HG02840 (cell line): ENCODE results near the gene CLIC3.
"Not testable (repeated sequence)": the region's sequence is repeated elsewhere in the genome, so short reads cannot be mapped to it uniquely, and the experiment has no call there.

Experiments used
- ATAC-seq: cut with Tn5 transposase; IDR thresholded peaks from one replicate; pipeline ENCODE4 v1.9.1; 2021; ENCODE audit warnings: mild to moderate bottlenecking, moderate library complexity, moderate number of reproducible peaks; ENCODE audit not compliant: unreplicated experiment, low FRiP score

Gene CLIC3

DNA sequence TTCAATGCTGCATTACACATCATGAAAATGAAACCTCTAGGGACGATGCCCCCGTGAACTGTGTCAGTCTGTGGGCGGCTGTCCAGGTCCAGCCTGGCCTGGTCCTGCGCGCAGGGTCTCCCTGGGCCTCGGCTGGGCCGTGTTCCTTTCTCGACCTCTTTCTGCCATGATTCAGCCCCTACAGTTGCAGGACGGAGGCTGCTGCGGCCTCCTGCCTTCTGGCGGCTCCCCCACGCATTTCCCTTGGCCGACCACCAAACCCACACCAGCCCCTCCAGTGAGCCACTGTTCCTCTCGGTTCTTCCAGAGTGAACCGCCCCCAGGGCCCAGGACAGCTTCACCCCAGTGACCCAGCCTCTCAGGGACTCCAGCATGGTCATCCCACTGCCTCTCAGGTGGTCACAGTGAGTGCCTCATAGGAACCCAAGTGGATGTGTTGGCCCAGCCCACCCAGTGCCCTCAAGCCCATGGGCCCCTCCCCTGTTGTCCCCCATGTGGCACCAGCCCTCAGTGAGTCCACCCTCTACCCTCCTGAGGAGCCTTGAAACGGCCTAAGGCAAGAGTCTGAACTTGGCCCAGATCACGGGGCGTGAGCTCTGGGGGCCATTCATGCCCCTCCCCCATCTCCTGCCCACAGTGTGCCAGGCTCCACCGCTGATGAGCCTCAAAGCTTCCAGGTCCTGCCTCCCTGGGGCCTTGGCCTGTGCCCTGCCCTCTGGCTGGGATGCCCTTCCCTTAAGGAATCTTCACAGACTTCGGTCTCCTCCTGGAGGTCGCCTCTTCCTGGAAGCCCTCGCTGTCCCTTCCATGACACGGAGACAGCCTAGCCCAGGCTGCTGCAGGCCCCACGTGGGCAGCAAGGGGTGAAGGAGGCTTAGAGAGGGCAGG, 10.0 kb upstream of the CLIC3 start:
- ATAC-seq, result no peak

DNA sequence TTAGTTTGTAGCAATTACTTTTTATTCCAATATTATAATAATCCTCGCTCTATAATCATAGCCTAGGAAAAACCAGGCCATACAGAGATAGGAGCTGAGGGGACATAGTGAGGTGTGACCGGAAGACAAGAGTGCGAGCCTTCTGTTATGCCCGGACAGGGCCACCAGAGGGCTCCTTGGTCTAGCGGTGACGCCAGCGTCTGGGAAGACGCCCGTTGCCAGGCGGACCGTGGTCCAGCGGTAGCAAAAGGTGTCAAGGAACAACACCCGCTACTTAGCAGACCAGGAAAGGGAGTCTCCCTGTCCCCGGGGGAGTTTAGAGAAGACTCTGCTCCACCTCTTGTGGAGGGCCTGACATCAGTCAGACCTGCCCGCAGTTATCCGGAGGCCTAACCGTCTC, 7.9 kb upstream of the CLIC3 start:
- not testable (repeated sequence) for ATAC-seq

DNA sequence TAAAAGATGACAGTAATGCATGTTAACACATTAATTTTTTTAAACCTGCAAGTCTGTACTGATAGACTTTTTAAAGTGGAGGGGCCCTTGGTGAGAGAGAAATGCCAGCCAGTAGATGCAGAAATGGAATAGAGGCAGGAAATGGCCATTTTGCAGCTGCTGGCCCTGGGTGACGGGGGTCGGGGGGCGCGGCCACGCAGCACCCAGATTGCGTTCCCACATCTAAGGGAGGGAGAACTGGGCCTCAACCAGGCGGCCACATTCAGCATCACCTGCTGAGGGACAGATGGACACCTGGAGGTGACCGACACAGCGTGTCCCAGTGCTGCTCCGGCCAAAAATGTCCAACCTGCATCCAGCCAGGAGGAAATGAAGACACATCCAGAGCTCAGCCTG, 6.3 kb upstream of the CLIC3 start:
- ATAC-seq, result no peak

DNA sequence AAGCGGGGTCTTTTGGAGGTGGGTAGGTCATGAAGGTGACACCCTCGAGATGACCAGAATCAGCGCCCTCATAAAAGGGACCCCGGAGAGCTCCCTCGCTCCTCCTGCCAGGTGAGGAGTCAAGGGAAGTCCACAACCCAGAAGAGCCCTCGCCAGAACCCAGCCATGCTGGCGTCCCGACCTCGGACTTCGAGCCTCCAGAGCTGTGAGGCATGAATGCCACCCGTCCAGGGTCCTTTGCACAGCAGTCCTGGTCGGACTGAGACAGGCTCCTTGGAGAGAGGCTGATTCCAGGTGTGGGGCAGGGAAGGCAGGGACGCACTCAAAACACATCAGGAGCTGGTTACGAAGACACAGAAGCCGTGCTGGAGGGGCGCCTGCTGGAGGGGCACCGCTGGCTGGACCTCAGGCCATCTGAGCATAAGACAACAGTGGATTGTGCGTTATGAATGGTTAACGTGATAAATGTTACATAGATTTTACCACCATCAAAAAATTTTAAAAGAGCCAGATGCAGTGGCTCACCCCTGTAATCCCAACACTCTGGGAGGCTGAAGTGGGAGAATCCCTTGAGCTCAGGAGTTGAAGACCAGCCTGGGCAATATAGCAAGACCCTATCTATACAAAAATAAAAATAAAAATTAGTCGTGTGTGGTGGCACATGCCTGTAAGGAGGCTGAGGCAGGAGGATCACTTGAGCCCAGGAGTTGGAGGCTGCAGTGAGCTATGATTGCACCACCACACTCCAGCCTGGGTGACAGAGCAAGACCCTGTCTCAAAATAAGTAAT, 5.7 kb upstream of the CLIC3 start:
- no peak for ATAC-seq

DNA sequence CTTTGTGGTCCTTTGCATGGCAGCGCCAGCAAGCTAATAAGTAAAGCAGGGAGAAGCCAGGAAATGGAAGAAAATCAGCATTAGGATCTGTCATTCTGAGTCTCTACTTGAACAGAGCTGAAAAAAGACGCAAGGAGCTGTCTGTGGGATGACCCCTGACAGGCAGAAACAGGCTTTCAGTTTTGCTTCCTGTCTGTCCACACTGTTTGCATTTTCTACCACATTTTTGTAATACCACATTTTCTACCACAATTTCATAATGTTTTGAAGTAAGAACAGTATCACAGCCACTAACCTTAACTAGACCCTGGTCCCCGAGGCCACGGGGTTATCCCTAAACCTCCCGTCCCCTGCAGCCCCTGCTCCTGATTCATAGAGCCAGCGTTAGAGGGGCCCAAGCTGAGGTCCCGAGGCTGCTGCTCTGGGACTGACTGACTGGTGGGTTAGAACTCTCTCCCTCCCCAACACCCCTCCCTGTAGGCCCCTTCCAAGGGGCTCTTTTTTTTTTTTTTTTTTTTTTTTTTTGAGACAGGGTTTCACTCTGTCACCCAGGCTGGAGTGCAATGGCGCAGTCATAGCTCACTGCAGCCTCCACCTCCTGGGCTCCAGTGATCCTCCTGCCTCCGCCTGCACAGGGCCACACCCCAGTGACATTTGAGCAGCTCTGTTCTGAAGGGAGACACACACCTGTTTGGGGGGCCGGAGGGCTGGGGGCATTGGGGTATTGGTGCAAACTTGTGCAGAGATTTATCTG, 4.0 kb upstream of the CLIC3 start:
- peak; percentile 71 for ATAC-seq

DNA sequence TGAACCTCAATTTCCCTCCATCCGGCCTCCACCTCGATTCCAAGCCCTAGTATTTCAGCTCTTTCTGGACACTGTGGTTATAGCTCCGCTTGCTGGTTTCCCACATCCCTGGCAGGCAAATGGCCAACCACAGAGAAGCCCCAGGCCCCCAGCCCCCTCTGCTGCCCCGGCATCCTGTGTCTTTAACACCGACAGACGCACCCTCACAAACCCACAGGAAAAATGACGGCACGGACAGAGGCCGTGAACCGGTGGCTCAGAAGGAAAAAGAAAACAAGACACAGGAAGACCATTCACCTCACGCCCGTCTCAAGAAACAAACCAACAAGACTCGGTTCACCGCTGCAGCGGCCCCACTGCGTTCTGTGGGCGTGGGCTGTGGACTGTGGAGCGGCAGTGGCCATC, 1.5 kb upstream of the CLIC3 start:
- ATAC-seq, result no peak

- ATAC-seq, result no peak
These were observed 1.0 kb upstream of the CLIC3 start for GRCh38 chr9:136997371-136997770.

- no peak for ATAC-seq
These were observed 526 bp downstream of the CLIC3 start for GRCh38 chr9:136995772-136996311.

DNA sequence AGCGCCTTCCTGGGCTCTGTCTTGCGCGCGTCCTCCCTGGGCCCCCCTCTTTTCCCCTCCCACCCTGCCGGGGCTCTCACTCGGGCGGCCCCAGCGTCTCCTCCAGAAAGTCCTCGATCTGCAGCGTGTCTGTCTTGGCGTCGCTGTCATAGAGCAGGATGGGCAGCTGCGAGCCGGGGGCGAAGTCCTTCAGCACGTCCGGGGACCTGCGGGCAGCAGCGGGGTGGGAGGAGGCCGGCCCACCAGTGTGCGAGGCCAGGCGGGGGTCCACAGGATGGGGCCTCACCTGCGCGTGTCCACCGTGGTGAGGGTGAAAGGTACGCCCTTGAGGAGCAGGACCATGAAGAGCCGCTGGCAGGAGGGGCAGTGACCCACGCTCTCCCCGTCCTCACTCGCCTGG, 1.0 kb downstream of the CLIC3 start:
- no peak for ATAC-seq

- ATAC-seq, result no peak
These were observed 1.5 kb downstream of the CLIC3 start for GRCh38 chr9:136994888-136995230.

DNA sequence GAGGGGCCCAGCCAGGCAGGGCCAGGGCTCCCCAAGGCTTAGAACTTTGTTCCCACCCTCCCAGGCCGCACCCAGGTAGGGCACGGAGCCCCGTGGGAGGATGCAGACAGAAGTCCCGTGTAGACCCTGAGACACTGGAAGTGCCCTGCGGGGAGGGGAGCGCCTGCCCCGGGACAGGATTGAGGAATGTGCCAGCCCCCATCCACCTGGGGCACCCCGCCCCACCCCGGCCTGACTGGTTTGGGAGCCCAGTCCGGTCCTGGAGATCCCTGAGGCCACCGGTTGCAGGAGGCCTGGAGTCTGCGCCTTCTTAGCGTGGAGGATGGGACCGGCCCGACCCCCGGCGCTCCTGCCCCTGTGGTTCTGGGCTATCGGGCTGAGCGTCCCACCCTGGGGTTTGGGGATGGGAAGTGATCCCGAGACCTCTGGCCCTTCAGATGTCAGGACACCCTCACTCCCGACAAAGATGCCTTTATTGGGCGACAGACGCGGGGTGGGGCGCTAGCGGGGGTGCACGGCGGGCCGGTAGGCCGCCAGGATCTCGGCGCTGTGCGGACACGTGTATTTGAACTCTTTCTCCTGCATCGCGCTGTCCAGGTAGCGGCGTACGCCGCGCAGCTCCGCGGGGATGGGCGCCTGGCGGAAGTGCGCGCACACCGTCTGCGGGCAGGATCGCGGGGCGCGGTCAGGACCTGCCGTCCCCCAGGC, 2.0 kb downstream of the CLIC3 start:
- ATAC-seq, result no peak

- no peak for ATAC-seq
These were observed 3.5 kb downstream of the CLIC3 start for GRCh38 chr9:136992819-136993369.

- ATAC-seq, result peak; percentile 69
These were observed 4.2 kb downstream of the CLIC3 start, which contains the start of gene PAXX for GRCh38 chr9:136991993-136992818. Gene PAXX, plus strand, starts transcription at chr9:136992422. Its CDS starts 22 bp downstream, at chr9:136992444.

DNA sequence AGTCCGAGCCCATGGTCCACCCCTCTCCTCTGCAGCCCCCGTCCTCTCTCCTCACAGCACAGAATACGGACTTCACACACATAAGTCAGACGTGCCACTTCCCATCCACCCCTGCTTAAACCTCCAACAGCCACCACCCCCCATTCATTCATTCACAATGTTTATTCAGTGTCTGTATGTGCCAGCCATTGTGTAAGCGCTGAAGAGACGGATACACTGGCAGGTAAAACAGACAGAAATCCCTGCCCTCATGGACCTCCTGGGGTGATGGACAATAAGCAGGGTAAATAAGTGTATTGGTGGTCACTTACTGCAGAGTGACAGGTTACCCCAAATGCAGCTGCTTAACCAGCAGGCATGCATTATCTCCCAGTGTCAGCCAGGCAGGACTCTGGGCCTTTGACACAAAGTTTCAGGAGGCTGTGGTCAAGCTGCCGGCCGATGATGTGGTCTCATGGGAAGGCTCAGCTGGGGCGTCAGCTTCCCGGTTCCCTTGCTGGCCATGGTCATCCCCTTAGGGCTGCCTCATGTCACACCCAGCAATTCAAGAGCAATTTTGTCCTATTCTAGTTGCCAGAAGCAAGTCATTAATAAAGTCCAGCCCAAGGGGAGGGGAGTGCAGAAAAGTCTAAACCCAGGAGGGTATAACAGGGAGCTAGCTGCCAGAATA, 6.0 kb downstream of the CLIC3 start:
- no peak for ATAC-seq

DNA sequence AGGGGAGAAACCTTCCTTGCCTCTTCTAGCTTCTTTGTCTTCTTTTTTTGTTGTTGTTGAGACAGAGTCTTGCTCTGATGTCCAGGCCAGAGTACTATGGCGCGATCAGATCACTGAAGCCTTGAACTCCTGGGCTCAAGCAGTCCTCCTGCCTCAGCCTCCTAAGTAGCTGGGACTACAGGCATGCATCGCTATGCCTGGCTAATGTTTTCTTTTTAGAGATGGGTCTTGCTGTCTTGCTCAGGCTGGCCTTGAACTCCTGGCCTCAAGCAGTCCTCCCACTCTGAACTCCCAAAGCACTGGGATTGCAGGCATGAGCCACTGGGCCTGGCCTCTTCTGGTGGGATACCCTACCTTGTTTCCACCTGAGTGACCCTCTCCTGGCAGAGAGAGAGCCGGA, 7.5 kb downstream of the CLIC3 start:
- ATAC-seq, result no peak

DNA sequence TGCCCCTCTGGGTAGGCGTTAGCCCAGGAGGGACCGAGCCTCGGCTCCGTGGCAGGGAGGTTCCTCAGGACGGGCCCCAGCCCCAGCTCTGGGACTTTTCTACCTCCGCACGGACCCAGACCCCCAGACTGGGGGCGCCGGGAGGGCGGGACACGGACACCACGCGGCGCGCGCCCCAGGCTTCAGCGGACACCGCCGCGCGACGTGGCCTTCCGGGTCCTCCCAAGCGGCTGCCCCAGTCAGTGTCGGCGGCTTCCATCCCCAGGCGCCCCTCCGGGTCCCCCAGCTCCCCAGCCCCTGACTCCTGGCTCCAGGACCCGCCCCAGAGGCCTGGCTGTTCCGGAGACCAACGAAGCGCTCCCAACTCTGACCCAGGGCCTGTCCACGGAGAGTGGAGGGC, 10.5 kb downstream of the CLIC3 start:
- no peak for ATAC-seq

DNA sequence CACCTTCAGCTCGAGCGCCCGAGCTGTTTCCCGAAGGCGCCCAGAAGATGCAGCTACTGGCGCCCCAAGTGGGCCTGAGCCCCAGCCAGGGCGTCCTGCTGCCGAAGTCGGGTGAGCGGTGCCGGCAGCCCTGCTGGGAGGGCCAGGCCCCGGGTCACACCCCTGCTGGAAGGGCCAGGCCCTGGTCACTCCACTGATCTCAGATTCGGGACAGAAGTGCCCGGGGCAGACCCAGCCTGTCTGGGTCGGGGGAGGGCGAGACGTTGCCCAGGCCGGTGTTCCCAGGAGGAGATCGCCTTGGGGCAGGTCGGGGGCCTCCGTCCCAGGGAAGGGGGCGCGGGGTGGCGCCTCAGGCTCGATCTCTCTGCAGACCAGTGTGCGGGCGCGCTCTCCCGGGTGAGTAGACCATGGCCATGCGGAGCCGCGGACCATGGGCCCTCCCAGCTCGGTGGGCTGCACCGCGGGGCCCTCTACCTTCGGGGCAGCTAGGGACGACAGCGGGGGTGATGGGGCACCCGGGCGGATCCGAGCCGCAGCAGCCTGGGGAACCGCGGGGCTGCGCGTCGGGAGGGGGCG, 11.3 kb downstream of the CLIC3 start:
- no peak for ATAC-seq

GRCh38 chr9:136984464-136985026, 11.8 kb downstream of the CLIC3 start:
- ATAC-seq, result no peak
